Right lobe of liver (tissue), 6 donors: ENCODE measurements around the gene TUBA8. TPM values are rescaled to one million over a fixed set of nuclear protein-coding genes. Genes with fewer than 3 reads are reported as not detected.
"Not testable (repeated sequence)": the region's sequence is repeated elsewhere in the genome, so short reads cannot be mapped to it uniquely, and the experiment has no call there.

ENCODE experiments used
- ATAC-seq, 4 donors: fragments of 200-7000 bp; cut with Tn5 transposase; one replicate each; pipeline ENCODE4 v1.9.1; 2020; ENCODE audit warnings: mild to moderate bottlenecking in 4 of 4, moderate library complexity in 4 of 4
- DNase-seq, 3 donors: peaks; one replicate each; pipeline ENCODE4 v3.0.0-alpha.2; 2020
- H3K27ac ChIP-seq, 3 donors: fragments of 200-600 bp; one replicate each; pipeline ENCODE4 v1.8.0; 2022
- H3K27me3 ChIP-seq, 2 donors: fragments of 200-600 bp; one replicate each; pipeline ENCODE4 v1.8.0; 2022
- H3K36me3 ChIP-seq, 4 donors: fragments of 200-600 bp; sonication (generic) in 1 of 4; one replicate each; pipeline versions ENCODE4 v1.5.1 to v1.8.0; 2017 to 2022; ENCODE audit warnings: control low read depth in 1 of 4
- H3K4me1 ChIP-seq, 4 donors: fragments of 200-600 bp; sonication (generic) in 1 of 4; one replicate each; pipeline versions ENCODE4 v1.5.1 to v1.8.0; 2017 to 2022; ENCODE audit warnings: control low read depth in 1 of 4
- H3K4me3 ChIP-seq, 3 donors: fragments of 200-600 bp; one replicate each; pipeline ENCODE4 v1.8.0; 2022
- H3K9me3 ChIP-seq, 4 donors: fragments of 200-600 bp; sonication (generic) in 1 of 4; one replicate each; pipeline versions ENCODE4 v1.5.1 to v1.8.0; 2017 to 2022; ENCODE audit warnings: control low read depth in 1 of 4
- POLR2A ChIP-seq: fragments of 450-650 bp; IDR thresholded peaks from one replicate; pipeline ENCODE4 v1.6.1; 2017; ENCODE audit warnings: antibody characterized with exemption, mild to moderate bottlenecking
- WGBS: methylation state at CpG from one replicate; pipeline ENCODE4 v1.1.6; 2018; ENCODE audit warnings: low coverage, low lambda C conversion rate; ENCODE audit not compliant: insufficient coverage; ENCODE audit errors: missing lambda C conversion rate; 5-methylcytosine and 5-hydroxymethylcytosine counted together
- intact Hi-C, 2 donors: fragments of 100-400 bp; cut with DNase I; formaldehyde crosslinking; loops; one replicate each; pipeline versions ENCODE4 v1.11.2 to v1.14.1; 2022
- total RNA-seq, 6 experiments: library from RNA; depleted of rRNA in 2 of 6; stranded (reverse); fragments of >200 nt in 2 of 6; fragmentation: NEBNext Ultra II Directional in 3 of 6; extraction: Animal tissue kit (Norgen Biotek cat#: 25700) in 3 of 6; gene quantifications; one replicate each; pipeline versions ENCODE4 v1.1.0 to v1.2.4, GENCODE V29; 2016 to 2023
- TF ChIP-seq, protein P1 (sequence below), 4 donors: fragments of 200-600 bp in 3 of 4; fragments of 450-650 bp in 1 of 4; IDR thresholded peaks; one replicate each; pipeline versions ENCODE4 v1.5.1 to v1.8.0; 2016 to 2022; ENCODE audit warnings: antibody characterized with exemption in 4 of 4, mild to moderate bottlenecking in 2 of 4
- donor health status: DM: no; HTN: yes; CAD: no.
- donor health status: DM: no; HTN: no; CAD: no.
- donor health status: DM: no; HTN: no; CAD: no.
- donor health status: DM: no; HTN: yes; CAD: no.
- donor health status: DM: no; HTN: yes; CAD: no.

The TUBA8 gene
- total RNA-seq, 6 experiments from 2014 or later, result 0.58 to 4.8 (median 1.7) TPM

DNA sequence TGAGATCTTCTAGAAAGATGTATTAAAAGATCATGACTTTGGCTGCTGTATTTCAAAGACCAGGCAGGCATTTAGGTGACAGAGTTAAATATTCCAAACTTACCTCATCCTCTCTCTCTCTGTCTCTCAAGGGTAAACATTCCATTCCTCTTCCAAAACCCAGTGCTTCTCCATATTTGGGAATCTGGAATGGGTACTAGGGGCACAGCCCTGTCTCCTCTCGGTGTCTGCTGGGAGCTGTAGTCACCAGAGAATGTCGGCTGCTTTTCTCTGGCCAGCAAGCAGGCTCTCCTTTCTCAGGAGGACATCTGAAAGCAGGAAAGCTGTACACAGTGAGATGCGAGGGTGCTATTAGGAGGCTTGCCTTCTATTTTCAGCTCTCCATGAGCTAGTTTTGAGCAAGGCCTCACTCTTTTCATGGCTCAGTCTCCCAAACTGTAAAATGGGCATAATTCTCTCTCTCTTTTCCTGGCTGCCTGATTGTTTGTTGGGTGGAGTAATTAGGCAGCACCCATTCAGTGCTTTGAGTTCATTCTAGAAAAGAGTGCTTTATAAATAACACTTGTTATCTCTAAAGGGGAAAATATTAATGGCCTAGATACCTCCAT lies 42.1 kb upstream of the TUBA8 start:
- TF ChIP-seq, protein P1, sequence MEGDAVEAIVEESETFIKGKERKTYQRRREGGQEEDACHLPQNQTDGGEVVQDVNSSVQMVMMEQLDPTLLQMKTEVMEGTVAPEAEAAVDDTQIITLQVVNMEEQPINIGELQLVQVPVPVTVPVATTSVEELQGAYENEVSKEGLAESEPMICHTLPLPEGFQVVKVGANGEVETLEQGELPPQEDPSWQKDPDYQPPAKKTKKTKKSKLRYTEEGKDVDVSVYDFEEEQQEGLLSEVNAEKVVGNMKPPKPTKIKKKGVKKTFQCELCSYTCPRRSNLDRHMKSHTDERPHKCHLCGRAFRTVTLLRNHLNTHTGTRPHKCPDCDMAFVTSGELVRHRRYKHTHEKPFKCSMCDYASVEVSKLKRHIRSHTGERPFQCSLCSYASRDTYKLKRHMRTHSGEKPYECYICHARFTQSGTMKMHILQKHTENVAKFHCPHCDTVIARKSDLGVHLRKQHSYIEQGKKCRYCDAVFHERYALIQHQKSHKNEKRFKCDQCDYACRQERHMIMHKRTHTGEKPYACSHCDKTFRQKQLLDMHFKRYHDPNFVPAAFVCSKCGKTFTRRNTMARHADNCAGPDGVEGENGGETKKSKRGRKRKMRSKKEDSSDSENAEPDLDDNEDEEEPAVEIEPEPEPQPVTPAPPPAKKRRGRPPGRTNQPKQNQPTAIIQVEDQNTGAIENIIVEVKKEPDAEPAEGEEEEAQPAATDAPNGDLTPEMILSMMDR (IDR thresholded peaks at IDR 0.05), result no peak
- no peak for TF ChIP-seq POLR2A
- Histone ChIP-seq H3K27me3 (no peaks in the 10 kb centered on the region), H3K9me3 (no peaks in the 10 kb centered on the region), H3K27ac (peak overlapping the region in 1 of 3 donors; percentile 60), H3K4me1 (peaks cover 0 to 15% (median 3%) of the 10 kb centered on the region in 4 donors), H3K36me3 (no peaks in the 10 kb centered on the region), H3K4me3 (no peak overlapping the region)
- 65% methylated on average over 2 of the region's 3 CpGs for WGBS
- peak in 1 of 4 donors; percentile 69 for ATAC-seq
- DNase-seq, result peak in 1 of 3 donors; percentile 15
- intact Hi-C loops, result loop anchor here in 1 of 2 donors (5.0 kb wide), 1 partner anchor 76 kb away; no protein-coding TSS in a partner anchor

- Histone ChIP-seq H3K9me3 (no peaks in the 10 kb centered on the region), H3K27me3 (no peaks in the 10 kb centered on the region), H3K27ac (no peak overlapping the region), H3K36me3 (no peaks in the 10 kb centered on the region), H3K4me3 (no peak overlapping the region), H3K4me1 (peaks cover 0 to 15% (median 3%) of the 10 kb centered on the region in 4 donors)
- no peak for TF ChIP-seq POLR2A
- TF ChIP-seq, protein P1 (IDR thresholded peaks at IDR 0.05), result no peak
- ATAC-seq (no peak), DNase-seq (no peak)
- 68% methylated on average over 2 of the region's 2 CpGs for WGBS
- intact Hi-C loops, result loop anchor here in 1 of 2 donors (5.0 kb wide), 1 partner anchor 77 kb away; no protein-coding TSS in a partner anchor
These were observed 41.6 kb upstream of the TUBA8 start for GRCh38 chr22:18069041-18069440.

- TF ChIP-seq, protein P1 (IDR thresholded peaks at IDR 0.05), result no peak
- TF ChIP-seq POLR2A, result no peak
- Histone ChIP-seq H3K36me3 (no peaks in the 10 kb centered on the region), H3K27ac (no peak overlapping the region), H3K9me3 (no peaks in the 10 kb centered on the region), H3K4me3 (no peak overlapping the region), H3K4me1 (peaks cover 0 to 15% (median 3%) of the 10 kb centered on the region in 4 donors), H3K27me3 (no peaks in the 10 kb centered on the region)
- ATAC-seq, result no peak
- DNase-seq, result no peak
- WGBS, result 91% methylated on average over 4 of the region's 4 CpGs
- intact Hi-C loops, result loop anchor here (10.0 kb wide), 4 partner anchors 45 to 245 kb away; partner anchors contain the start of gene MICAL3 (in 1 of the 2)
These were observed 40.6 kb upstream of the TUBA8 start for GRCh38 chr22:18070041-18070440.

GRCh38 chr22:18070556-18071306 lies 39.9 kb upstream of the TUBA8 start:
- DNase-seq (peak in 1 of 3 donors; percentile 25), ATAC-seq (no peak)
- intact Hi-C loops, result loop anchor here (10.0 kb wide), 4 partner anchors 46 to 246 kb away; partner anchors contain the start of gene MICAL3 (in 1 of the 2)
- Histone ChIP-seq H3K27me3 (no peaks in the 10 kb centered on the region), H3K27ac (no peak overlapping the region), H3K4me1 (peaks cover 0 to 15% (median 3%) of the 10 kb centered on the region in 4 donors), H3K9me3 (no peaks in the 10 kb centered on the region), H3K4me3 (no peak overlapping the region), H3K36me3 (no peaks in the 10 kb centered on the region)
- no peak for TF ChIP-seq POLR2A
- TF ChIP-seq, protein P1 (IDR thresholded peaks at IDR 0.05), result no peak
- 85% methylated on average over 7 of the region's 14 CpGs for WGBS

DNA sequence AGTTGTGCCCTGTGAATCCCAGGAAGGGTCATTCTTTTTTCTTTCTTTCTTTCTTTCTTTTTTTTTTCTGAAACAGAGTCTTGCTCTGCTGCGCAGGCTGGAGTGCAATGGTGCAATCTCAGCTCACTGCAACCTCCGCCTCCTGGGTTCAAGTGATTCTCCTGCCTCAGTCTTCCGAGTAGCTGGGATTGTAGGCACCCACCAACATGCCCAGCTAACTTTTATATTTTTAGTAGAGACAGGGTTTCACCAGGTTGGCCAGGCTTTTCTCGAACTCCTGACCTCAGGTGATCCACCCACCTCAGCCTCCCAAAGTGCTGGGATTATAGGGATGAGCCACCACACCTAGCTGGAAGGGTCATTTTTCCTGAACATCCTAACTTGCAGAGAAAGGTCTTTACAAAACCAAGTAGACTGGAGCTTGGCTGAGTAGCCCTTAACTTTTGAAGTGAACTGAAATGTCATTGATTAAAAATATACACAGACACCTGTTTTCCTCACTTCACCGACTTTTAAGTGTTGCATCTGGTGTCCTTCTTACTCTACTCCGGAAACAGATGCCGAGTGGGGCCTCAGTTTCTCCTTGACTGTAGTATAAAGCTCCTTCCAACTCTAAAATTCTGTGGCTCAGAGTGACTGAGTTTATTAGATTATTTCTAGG lies 39.2 kb upstream of the TUBA8 start:
- H3K27ac ChIP-seq, ATAC-seq, H3K27me3 ChIP-seq, H3K36me3 ChIP-seq, H3K4me3 ChIP-seq, H3K9me3 ChIP-seq: not testable (repeated sequence)
- peaks cover 0 to 14% (median 4%) of the 10 kb centered on the region in 4 donors for H3K4me1 ChIP-seq
- peak in 1 of 3 donors; percentile 3 for DNase-seq
- intact Hi-C loops, result loop anchor here (10.0 kb wide), 4 partner anchors 47 to 247 kb away; partner anchors contain the start of gene MICAL3 (in 1 of the 2)
- 91% methylated on average over 7 of the region's 7 CpGs for WGBS
